ENCODE results near the gene CPLX1.
"Not testable (repeated sequence)": the region's sequence is repeated elsewhere in the genome, so short reads cannot be mapped to it uniquely, and the experiment has no call there.

GRCh38 chr4:759810-760209, 66.1 kb downstream of the CPLX1 start:
- not testable (repeated sequence) for TF ChIP-seq CTCF, POLR2A (IDR thresholded peaks at IDR 0.05)
